ENCODE measurements around the gene CRABP2. TPM values are rescaled to one million over a fixed set of nuclear protein-coding genes. Genes with fewer than 3 reads are reported as not detected.

The CRABP2 gene
- total RNA-seq, 1 donor from 2014 or later = 278 TPM

DNA sequence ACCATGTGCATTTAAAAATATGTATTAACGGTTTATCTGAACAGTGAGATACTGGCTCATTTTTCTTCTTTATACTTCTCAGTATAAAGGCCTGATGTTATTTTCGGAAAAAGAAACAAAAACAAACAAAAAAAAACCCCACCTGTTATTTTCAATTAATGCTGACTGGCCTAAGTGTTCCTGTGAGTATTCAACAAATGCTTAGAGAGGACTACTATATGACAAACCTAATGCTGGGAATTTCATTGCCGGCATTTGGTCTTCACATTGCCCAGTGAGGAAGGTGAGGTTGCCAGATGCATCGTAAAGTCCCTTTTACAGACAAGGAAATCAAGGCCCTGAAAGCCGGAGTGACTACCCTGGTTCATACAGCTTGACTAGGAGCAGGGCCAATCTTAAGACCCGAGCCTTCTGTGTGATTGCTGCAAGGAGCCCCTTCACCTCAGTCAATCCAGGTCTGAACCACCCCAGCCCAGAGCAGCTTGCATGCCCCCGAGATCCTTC is 34.9 kb upstream of the CRABP2 start:
- peaks cover 10% of the 10 kb centered on the region for H3K4me1 Mint-ChIP-seq (ENCODE audit: low read depth, unreplicated experiment)
- no peaks in the 10 kb centered on the region for H3K9me3 Mint-ChIP-seq (ENCODE audit: unreplicated experiment)

DNA sequence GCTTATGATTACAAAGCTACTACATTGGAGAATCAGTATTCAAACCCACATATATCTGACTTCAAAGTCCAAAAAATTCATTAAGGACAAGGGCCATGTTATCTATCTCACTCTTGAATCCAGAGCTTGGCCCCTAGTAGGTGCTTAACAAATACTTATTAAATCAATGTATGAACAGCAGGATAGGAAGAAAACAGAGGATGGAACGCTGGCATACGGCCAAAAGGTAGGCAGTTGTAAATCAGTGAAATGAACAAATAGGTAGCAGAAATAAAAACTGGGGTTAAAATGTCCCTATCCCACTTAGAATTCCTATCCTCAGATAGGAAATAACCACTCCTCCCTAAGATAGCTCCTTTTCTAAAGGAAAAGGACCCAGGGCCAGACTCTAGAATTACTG is 33.5 kb upstream of the CRABP2 start:
- H3K4me3 Mint-ChIP-seq (ENCODE audit: unreplicated experiment) = no peak overlapping the region

More for the DNA sequence above, 34.9 kb upstream of the CRABP2 start:
- FAIRE-seq (no peak), DNase-seq (ENCODE audit: low read depth) (no peak)
- Histone ChIP-seq H2AFZ (ENCODE audit: low read depth, low read length) (peak overlapping the region; percentile 65), H3K9me3 (ENCODE audit: insufficient read depth, low read depth, low read length) (no peaks in the 10 kb centered on the region), H3K9ac (ENCODE audit: low read length) (peak overlapping the region; percentile 87), H3K27me3 (ENCODE audit: insufficient read depth, low read length) (no peaks in the 10 kb centered on the region), H3K4me3 (ENCODE audit: insufficient read depth, low read depth, low read length) (peak overlapping the region; percentile 88), H3K27ac (ENCODE audit: low read depth, low read length) (peak overlapping the region; percentile 44), H3K4me2 (ENCODE audit: low read length) (peak overlapping the region; percentile 96), H3K4me1 (ENCODE audit: insufficient read depth, low read length) (peaks cover 6% of the 10 kb centered on the region), H3K36me3 (ENCODE audit: insufficient read depth, low read length) (peaks cover 22% of the 10 kb centered on the region), H4K20me1 (ENCODE audit: insufficient read depth, low read length) (no peaks in the 10 kb centered on the region), H3K79me2 (ENCODE audit: insufficient read depth, low read length) (peaks cover 34% of the 10 kb centered on the region)
- peaks cover 18% of the 10 kb centered on the region for H3K36me3 Mint-ChIP-seq (ENCODE audit: low read depth, unreplicated experiment)
- H3K27me3 Mint-ChIP-seq (ENCODE audit: low read depth, unreplicated experiment) = no peaks in the 10 kb centered on the region
- peak overlapping the region; percentile 91 for H3K27ac Mint-ChIP-seq (ENCODE audit: unreplicated experiment)
- peak overlapping the region; percentile 97 for H3K4me3 Mint-ChIP-seq (ENCODE audit: unreplicated experiment)
- TF ChIP-seq, protein P1, sequence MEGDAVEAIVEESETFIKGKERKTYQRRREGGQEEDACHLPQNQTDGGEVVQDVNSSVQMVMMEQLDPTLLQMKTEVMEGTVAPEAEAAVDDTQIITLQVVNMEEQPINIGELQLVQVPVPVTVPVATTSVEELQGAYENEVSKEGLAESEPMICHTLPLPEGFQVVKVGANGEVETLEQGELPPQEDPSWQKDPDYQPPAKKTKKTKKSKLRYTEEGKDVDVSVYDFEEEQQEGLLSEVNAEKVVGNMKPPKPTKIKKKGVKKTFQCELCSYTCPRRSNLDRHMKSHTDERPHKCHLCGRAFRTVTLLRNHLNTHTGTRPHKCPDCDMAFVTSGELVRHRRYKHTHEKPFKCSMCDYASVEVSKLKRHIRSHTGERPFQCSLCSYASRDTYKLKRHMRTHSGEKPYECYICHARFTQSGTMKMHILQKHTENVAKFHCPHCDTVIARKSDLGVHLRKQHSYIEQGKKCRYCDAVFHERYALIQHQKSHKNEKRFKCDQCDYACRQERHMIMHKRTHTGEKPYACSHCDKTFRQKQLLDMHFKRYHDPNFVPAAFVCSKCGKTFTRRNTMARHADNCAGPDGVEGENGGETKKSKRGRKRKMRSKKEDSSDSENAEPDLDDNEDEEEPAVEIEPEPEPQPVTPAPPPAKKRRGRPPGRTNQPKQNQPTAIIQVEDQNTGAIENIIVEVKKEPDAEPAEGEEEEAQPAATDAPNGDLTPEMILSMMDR (IDR thresholded peaks at IDR 0.05; ENCODE audit: insufficient read depth, low read depth, low read length) = no peak
- no peak for TF ChIP-seq EZH2 (IDR thresholded peaks at IDR 0.05; ENCODE audit: insufficient read depth, low read length)

DNA sequence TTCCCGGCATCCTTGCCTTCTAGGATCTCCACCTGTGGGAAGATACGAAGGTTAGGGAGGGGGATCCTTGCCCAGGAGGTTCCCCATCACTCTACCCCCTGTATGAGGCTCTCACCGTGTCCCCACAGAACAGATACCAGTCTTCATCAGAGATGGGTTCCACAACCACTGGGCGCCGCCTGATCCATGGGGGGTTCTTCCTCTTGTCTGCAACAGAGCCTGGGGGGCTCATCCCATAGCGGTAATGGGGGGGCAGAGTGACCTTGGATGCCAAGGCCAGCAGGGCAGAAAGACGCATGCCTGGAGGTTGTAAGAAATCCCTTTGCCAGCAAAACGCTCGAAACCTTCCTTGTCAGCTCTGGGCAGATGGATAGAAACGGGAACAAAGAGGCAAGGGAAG is 33.0 kb upstream of the CRABP2 start:
- no peak for FAIRE-seq
- H3K4me2 ChIP-seq (ENCODE audit: low read length) = no peak overlapping the region
- H4K20me1 ChIP-seq (ENCODE audit: insufficient read depth, low read length) = no peaks in the 10 kb centered on the region
- no peak overlapping the region for H3K4me3 Mint-ChIP-seq (ENCODE audit: unreplicated experiment)
- H3K9me3 ChIP-seq (ENCODE audit: insufficient read depth, low read depth, low read length) = no peaks in the 10 kb centered on the region
- TF ChIP-seq EZH2 (IDR thresholded peaks at IDR 0.05; ENCODE audit: insufficient read depth, low read length) = no peak
- TF ChIP-seq, protein P1 (IDR thresholded peaks at IDR 0.05; ENCODE audit: insufficient read depth, low read depth, low read length) = no peak
- H3K4me1 Mint-ChIP-seq (ENCODE audit: low read depth, unreplicated experiment) = peaks cover 7% of the 10 kb centered on the region
- H2AFZ ChIP-seq (ENCODE audit: low read depth, low read length) = no peak overlapping the region
- H3K79me2 ChIP-seq (ENCODE audit: insufficient read depth, low read length) = peaks cover 19% of the 10 kb centered on the region
- no peak overlapping the region for H3K4me3 ChIP-seq (ENCODE audit: insufficient read depth, low read depth, low read length)
- no peaks in the 10 kb centered on the region for H3K27me3 Mint-ChIP-seq (ENCODE audit: low read depth, unreplicated experiment)
- no peak overlapping the region for H3K27ac Mint-ChIP-seq (ENCODE audit: unreplicated experiment)
- peaks cover 16% of the 10 kb centered on the region for H3K36me3 Mint-ChIP-seq (ENCODE audit: low read depth, unreplicated experiment)
- H3K9ac ChIP-seq (ENCODE audit: low read length) = no peak overlapping the region
- H3K36me3 ChIP-seq (ENCODE audit: insufficient read depth, low read length) = peaks cover 18% of the 10 kb centered on the region
- no peaks in the 10 kb centered on the region for H3K9me3 Mint-ChIP-seq (ENCODE audit: unreplicated experiment)
- H3K27me3 ChIP-seq (ENCODE audit: insufficient read depth, low read length) = no peaks in the 10 kb centered on the region
- no peak overlapping the region for H3K27ac ChIP-seq (ENCODE audit: low read depth, low read length)
- no peak for DNase-seq (ENCODE audit: low read depth)
- peaks cover 6% of the 10 kb centered on the region for H3K4me1 ChIP-seq (ENCODE audit: insufficient read depth, low read length)

More for the DNA sequence above, 33.5 kb upstream of the CRABP2 start:
- no peak overlapping the region for H3K27ac Mint-ChIP-seq (ENCODE audit: unreplicated experiment)
- Histone ChIP-seq H3K9me3 (ENCODE audit: insufficient read depth, low read depth, low read length) (no peaks in the 10 kb centered on the region), H2AFZ (ENCODE audit: low read depth, low read length) (no peak overlapping the region), H4K20me1 (ENCODE audit: insufficient read depth, low read length) (no peaks in the 10 kb centered on the region), H3K4me2 (ENCODE audit: low read length) (no peak overlapping the region), H3K36me3 (ENCODE audit: insufficient read depth, low read length) (peaks cover 18% of the 10 kb centered on the region), H3K4me1 (ENCODE audit: insufficient read depth, low read length) (peaks cover 6% of the 10 kb centered on the region), H3K79me2 (ENCODE audit: insufficient read depth, low read length) (peaks cover 22% of the 10 kb centered on the region), H3K9ac (ENCODE audit: low read length) (no peak overlapping the region), H3K27ac (ENCODE audit: low read depth, low read length) (no peak overlapping the region), H3K27me3 (ENCODE audit: insufficient read depth, low read length) (no peaks in the 10 kb centered on the region), H3K4me3 (ENCODE audit: insufficient read depth, low read depth, low read length) (no peak overlapping the region)
- TF ChIP-seq, protein P1 (IDR thresholded peaks at IDR 0.05; ENCODE audit: insufficient read depth, low read depth, low read length) = no peak
- TF ChIP-seq EZH2 (IDR thresholded peaks at IDR 0.05; ENCODE audit: insufficient read depth, low read length) = no peak
- H3K36me3 Mint-ChIP-seq (ENCODE audit: low read depth, unreplicated experiment) = peaks cover 16% of the 10 kb centered on the region
- peaks cover 7% of the 10 kb centered on the region for H3K4me1 Mint-ChIP-seq (ENCODE audit: low read depth, unreplicated experiment)
- FAIRE-seq (no peak), DNase-seq (ENCODE audit: low read depth) (no peak)
- H3K27me3 Mint-ChIP-seq (ENCODE audit: low read depth, unreplicated experiment) = no peaks in the 10 kb centered on the region
- no peaks in the 10 kb centered on the region for H3K9me3 Mint-ChIP-seq (ENCODE audit: unreplicated experiment)

Data from astrocyte (in vitro differentiated cells and primary cell).